Upper lobe of right lung (tissue), 1 donor: ENCODE results near the gene KATNAL2. TPM values are rescaled to one million over a fixed set of nuclear protein-coding genes. Genes with fewer than 3 reads are reported as not detected.

ENCODE experiments used
- ATAC-seq: fragments of 200-7000 bp; cut with Tn5 transposase; one replicate; pipeline ENCODE4 v1.9.1; 2020; ENCODE audit warnings: mild to moderate bottlenecking, moderate library complexity
- DNase-seq: peaks from one replicate; pipeline ENCODE4 v3.0.0-alpha.2; 2020
- H3K27ac ChIP-seq: fragments of 200-600 bp; one replicate; pipeline ENCODE4 v1.8.0; 2022
- H3K27me3 ChIP-seq: fragments of 200-600 bp; one replicate; pipeline ENCODE4 v1.8.0; 2022; ENCODE audit warnings: mild to moderate bottlenecking
- H3K36me3 ChIP-seq: fragments of 200-600 bp; one replicate; pipeline ENCODE4 v1.8.0; 2022
- H3K4me1 ChIP-seq: fragments of 200-600 bp; one replicate; pipeline ENCODE4 v1.8.0; 2022
- H3K4me3 ChIP-seq: fragments of 200-600 bp; one replicate; pipeline ENCODE4 v1.8.0; 2022; ENCODE audit warnings: mild to moderate bottlenecking
- H3K9me3 ChIP-seq: fragments of 200-600 bp; one replicate; pipeline ENCODE4 v1.8.0; 2022
- CTCF ChIP-seq: fragments of 200-600 bp; IDR thresholded peaks from one replicate; pipeline ENCODE4 v1.8.0; 2022; ENCODE audit warnings: antibody characterized with exemption
- intact Hi-C: fragments of 100-400 bp; cut with DNase I; formaldehyde crosslinking; loops from one replicate; pipeline ENCODE4 v1.11.0; 2022
- total RNA-seq: library from RNA; stranded (reverse); fragmentation: NEBNext Ultra II Directional; extraction: Animal tissue kit (Norgen Biotek cat#: 25700); gene quantifications from one replicate; pipeline ENCODE4 v1.2.1, GENCODE V29; 2021
- donor health status: DM: no; HTN: yes; CAD: no; lungs with severe emphysema.

Gene KATNAL2
- total RNA-seq, 1 donor from 2014 or later = 3.1 TPM

GRCh38 chr18:47095810-47096209 is 178.4 kb downstream of the KATNAL2 start:
- Histone ChIP-seq H3K4me3 (no peak overlapping the region), H3K36me3 (no peaks in the 10 kb centered on the region), H3K27me3 (no peaks in the 10 kb centered on the region), H3K4me1 (no peaks in the 10 kb centered on the region), H3K9me3 (no peaks in the 10 kb centered on the region), H3K27ac (no peak overlapping the region)
- ATAC-seq (no peak), DNase-seq (no peak)
- intact Hi-C loops = no loop called here
- TF ChIP-seq CTCF = no peak

- no peaks in the 10 kb centered on the region for H3K4me1 ChIP-seq
- no peak for DNase-seq
- peak; percentile 81 for ATAC-seq
- no peaks in the 10 kb centered on the region for H3K9me3 ChIP-seq
- intact Hi-C loops = no loop called here
- no peaks in the 10 kb centered on the region for H3K27me3 ChIP-seq
- peaks cover 11% of the 10 kb centered on the region for H3K36me3 ChIP-seq
- H3K27ac ChIP-seq = no peak overlapping the region
- peak; percentile 77 for TF ChIP-seq CTCF
- H3K4me3 ChIP-seq = no peak overlapping the region
Observed at GRCh38 chr18:47100212-47100831, 182.9 kb downstream of the KATNAL2 start.

GRCh38 chr18:47108373-47108772 is 191.0 kb downstream of the KATNAL2 start:
- intact Hi-C loops = no loop called here
- Histone ChIP-seq H3K27ac (no peak overlapping the region), H3K4me1 (no peaks in the 10 kb centered on the region), H3K27me3 (no peaks in the 10 kb centered on the region), H3K36me3 (peaks cover 81% of the 10 kb centered on the region), H3K4me3 (no peak overlapping the region), H3K9me3 (no peaks in the 10 kb centered on the region)
- DNase-seq = no peak
- ATAC-seq = no peak
- TF ChIP-seq CTCF = no peak

GRCh38 chr18:47108998-47109405 is 191.6 kb downstream of the KATNAL2 start:
- H3K27ac ChIP-seq = no peak overlapping the region
- H3K9me3 ChIP-seq = no peaks in the 10 kb centered on the region
- intact Hi-C loops = no loop called here
- H3K4me1 ChIP-seq = no peaks in the 10 kb centered on the region
- peaks cover 84% of the 10 kb centered on the region for H3K36me3 ChIP-seq
- H3K27me3 ChIP-seq = no peaks in the 10 kb centered on the region
- no peak overlapping the region for H3K4me3 ChIP-seq
- ATAC-seq (no peak), DNase-seq (no peak)
- no peak for TF ChIP-seq CTCF

- intact Hi-C loops = no loop called here
- H3K4me3 ChIP-seq = no peak overlapping the region
- H3K27me3 ChIP-seq = no peaks in the 10 kb centered on the region
- DNase-seq = no peak
- no peak overlapping the region for H3K27ac ChIP-seq
- no peaks in the 10 kb centered on the region for H3K4me1 ChIP-seq
- no peak for ATAC-seq
- TF ChIP-seq CTCF = no peak
- no peaks in the 10 kb centered on the region for H3K9me3 ChIP-seq
- peaks cover 84% of the 10 kb centered on the region for H3K36me3 ChIP-seq
Observed at GRCh38 chr18:47109720-47110119, 192.3 kb downstream of the KATNAL2 start.
